PC-3 (cell line): ENCODE measurements around the gene TRPM1. TPM values are rescaled to one million over a fixed set of nuclear protein-coding genes. Genes with fewer than 3 reads are reported as not detected.

Experiments used
- ATAC-seq: fragments of 200-7000 bp; cut with Tn5 transposase; 2 replicates; pipeline ENCODE4 v1.9.1; 2020; ENCODE audit warnings: mild to moderate bottlenecking, moderate library complexity
- BruUV-seq: library from RNA; stranded (reverse); fragments of 400-500 nt; replicated peaks from 2 replicates; lab custom pipeline; 2021; lab: Mats Ljungman, UMichigan
- CTCF ChIA-PET: fragments of 300-600 bp; sonication (Branson Sonifier 250); formaldehyde crosslinking; loops from one replicate; lab custom pipeline; 2022; ENCODE audit warnings: antibody characterized with exemption; lab: Charles Lee
- POLR2A ChIA-PET: fragments of 300-600 bp; sonication (Branson Sonifier 250); formaldehyde crosslinking; loops from one replicate; lab custom pipeline; 2022; ENCODE audit warnings: antibody characterized with exemption; ENCODE audit not compliant: unreplicated experiment; lab: Charles Lee
- DNase-seq: peaks from one replicate; pipeline ENCODE4 v3.0.0-alpha.2; 2015
- H2AFZ ChIP-seq: fragments of 300-600 bp; sonication (generic); 2 replicates; pipeline ENCODE4 v1.6.0; 2016; ENCODE audit warnings: antibody characterized with exemption, low read length
- H3F3A ChIP-seq: fragments of 300-600 bp; sonication (generic); one replicate; pipeline ENCODE4 v1.6.0; 2017; ENCODE audit warnings: antibody characterized with exemption, low read length, control low read depth, mild to moderate bottlenecking; ENCODE audit not compliant: unreplicated experiment
- H3K27ac ChIP-seq: fragments of 300-600 bp; sonication (generic); 2 replicates; pipeline ENCODE4 v1.5.1; 2016; ENCODE audit warnings: mild to moderate bottlenecking, low read length
- H3K27me3 ChIP-seq: fragments of 300-600 bp; sonication (generic); 2 replicates; pipeline ENCODE4 v1.6.1; 2016; ENCODE audit warnings: low read length, mixed read lengths
- H3K36me3 ChIP-seq: fragments of 300-600 bp; sonication (generic); 2 replicates; pipeline ENCODE4 v1.6.1; 2016; ENCODE audit warnings: low read depth, mixed run types, low read length, mixed read lengths
- H3K4me1 ChIP-seq: fragments of 300-600 bp; sonication (generic); 2 replicates; pipeline ENCODE4 v1.5.1; 2016; ENCODE audit warnings: low read length; ENCODE audit not compliant: insufficient read depth
- H3K4me2 ChIP-seq: fragments of 300-600 bp; sonication (generic); 2 replicates; pipeline ENCODE4 v1.6.0; 2016; ENCODE audit warnings: low read length
- H3K4me3 ChIP-seq: fragments of 300-600 bp; sonication (generic); 2 replicates; pipeline ENCODE4 v1.5.1; 2016; ENCODE audit warnings: mild to moderate bottlenecking, low read length, mixed read lengths
- H3K79me2 ChIP-seq: fragments of 300-600 bp; sonication (generic); 2 replicates; pipeline ENCODE4 v1.6.1; 2017; ENCODE audit warnings: low read length, mixed read lengths
- H3K9ac ChIP-seq: fragments of 300-600 bp; sonication (generic); 2 replicates; pipeline ENCODE4 v1.6.0; 2016; ENCODE audit warnings: mild to moderate bottlenecking, low read length
- H3K9me2 ChIP-seq: fragments of 300-600 bp; sonication (generic); replicated peaks from 2 replicates; pipeline ENCODE4 v1.6.1; 2016; ENCODE audit warnings: mixed run types, low read length, mixed read lengths
- H3K9me3 ChIP-seq: fragments of 300-600 bp; sonication (generic); 2 replicates; pipeline ENCODE4 v1.6.1; 2016; ENCODE audit warnings: low read length, mixed read lengths
- H4K20me1 ChIP-seq: fragments of 300-600 bp; sonication (generic); 2 replicates; pipeline ENCODE4 v1.6.1; 2016; ENCODE audit warnings: low read length, mixed read lengths
- EZH2 ChIP-seq: fragments of 300-600 bp; sonication (generic); IDR thresholded peaks from one replicate; pipeline ENCODE4 v1.6.1; 2017; ENCODE audit warnings: antibody characterized with exemption, mild to moderate bottlenecking, low read length; ENCODE audit not compliant: unreplicated experiment
- EZH2phosphoT487 ChIP-seq: fragments of 300-600 bp; sonication (generic); IDR thresholded peaks from 2 replicates; pipeline ENCODE4 v1.6.1; 2018; ENCODE audit warnings: mild to moderate bottlenecking, antibody characterized with exemption, low read length, borderline replicate concordance
- intact Hi-C: fragments of 100-400 bp; cut with micrococcal nuclease; formaldehyde crosslinking; loops from 2 replicates; pipeline ENCODE4 v1.9.0; 2023
- total RNA-seq: library from RNA; depleted of rRNA; stranded (reverse); fragments of >200 nt; gene quantifications from 2 replicates; pipeline ENCODE4 v1.2.3, GENCODE V29; 2014
- TF ChIP-seq, protein P1 (sequence below): fragments of 300-600 bp; sonication (generic); conservative IDR thresholded peaks from 2 replicates; pipeline ENCODE4 v1.5.1; 2017; ENCODE audit warnings: antibody characterized with exemption, low read depth, mild to moderate bottlenecking, low read length

The TRPM1 gene
- total RNA-seq, 1 experiment from 2014 or later, result not detected

DNA sequence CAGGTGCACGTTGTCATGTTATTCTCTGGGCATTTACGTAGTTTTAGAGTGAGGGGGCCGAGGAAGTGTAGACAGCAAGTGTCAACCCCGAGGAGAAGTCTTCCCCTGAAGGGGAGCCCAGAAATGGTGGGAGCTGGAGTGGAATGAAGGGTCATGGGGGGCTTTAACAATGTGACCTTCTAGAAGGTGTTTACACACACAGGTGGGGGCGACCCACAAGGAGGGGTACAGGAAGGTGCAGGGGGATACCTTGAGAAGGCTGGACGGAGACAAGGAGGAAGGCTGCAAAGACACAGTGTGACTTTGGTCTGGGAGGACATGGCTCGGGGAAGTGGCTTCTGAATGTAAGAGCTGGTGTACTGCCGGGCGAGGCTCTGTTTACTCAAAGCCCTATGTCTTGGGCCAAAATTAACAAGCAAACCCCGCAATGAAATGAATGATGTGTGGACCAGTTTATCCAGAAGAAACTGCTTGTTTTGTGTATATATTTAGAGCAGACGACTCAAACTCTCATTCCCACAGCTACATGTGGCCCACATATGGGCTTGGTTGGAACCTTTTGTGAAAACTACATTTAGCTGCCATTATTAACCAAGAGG lies 18.7 kb downstream of the TRPM1 start:
- Histone ChIP-seq H3K79me2 (no peaks in the 10 kb centered on the region), H3K27me3 (no peaks in the 10 kb centered on the region), H3K4me3 (no peak overlapping the region), H4K20me1 (no peaks in the 10 kb centered on the region), H3K36me3 (no peaks in the 10 kb centered on the region), H3F3A (no peaks in the 10 kb centered on the region), H3K4me1 (peaks cover 29% of the 10 kb centered on the region), H3K4me2 (peak overlapping the region; percentile 24; the same call in 1 of the 2 replicates), H3K27ac (no peak overlapping the region), H3K9me2 (no peaks in the 10 kb centered on the region), H3K9me3 (no peaks in the 10 kb centered on the region), H2AFZ (no peak overlapping the region), H3K9ac (no peak overlapping the region)
- DNase-seq, result peak; percentile 30
- no TSS peak for BruUV-seq
- intact Hi-C loops, result no loop called here
- POLR2A ChIA-PET, result no interaction called here
- TF ChIP-seq EZH2, result no peak
- TF ChIP-seq EZH2phosphoT487, result no peak
- TF ChIP-seq, protein P1, sequence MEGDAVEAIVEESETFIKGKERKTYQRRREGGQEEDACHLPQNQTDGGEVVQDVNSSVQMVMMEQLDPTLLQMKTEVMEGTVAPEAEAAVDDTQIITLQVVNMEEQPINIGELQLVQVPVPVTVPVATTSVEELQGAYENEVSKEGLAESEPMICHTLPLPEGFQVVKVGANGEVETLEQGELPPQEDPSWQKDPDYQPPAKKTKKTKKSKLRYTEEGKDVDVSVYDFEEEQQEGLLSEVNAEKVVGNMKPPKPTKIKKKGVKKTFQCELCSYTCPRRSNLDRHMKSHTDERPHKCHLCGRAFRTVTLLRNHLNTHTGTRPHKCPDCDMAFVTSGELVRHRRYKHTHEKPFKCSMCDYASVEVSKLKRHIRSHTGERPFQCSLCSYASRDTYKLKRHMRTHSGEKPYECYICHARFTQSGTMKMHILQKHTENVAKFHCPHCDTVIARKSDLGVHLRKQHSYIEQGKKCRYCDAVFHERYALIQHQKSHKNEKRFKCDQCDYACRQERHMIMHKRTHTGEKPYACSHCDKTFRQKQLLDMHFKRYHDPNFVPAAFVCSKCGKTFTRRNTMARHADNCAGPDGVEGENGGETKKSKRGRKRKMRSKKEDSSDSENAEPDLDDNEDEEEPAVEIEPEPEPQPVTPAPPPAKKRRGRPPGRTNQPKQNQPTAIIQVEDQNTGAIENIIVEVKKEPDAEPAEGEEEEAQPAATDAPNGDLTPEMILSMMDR, result no peak
- ATAC-seq, result peak; percentile 29; the same call in 1 of the 2 replicates
- CTCF ChIA-PET, result no interaction called here

DNA sequence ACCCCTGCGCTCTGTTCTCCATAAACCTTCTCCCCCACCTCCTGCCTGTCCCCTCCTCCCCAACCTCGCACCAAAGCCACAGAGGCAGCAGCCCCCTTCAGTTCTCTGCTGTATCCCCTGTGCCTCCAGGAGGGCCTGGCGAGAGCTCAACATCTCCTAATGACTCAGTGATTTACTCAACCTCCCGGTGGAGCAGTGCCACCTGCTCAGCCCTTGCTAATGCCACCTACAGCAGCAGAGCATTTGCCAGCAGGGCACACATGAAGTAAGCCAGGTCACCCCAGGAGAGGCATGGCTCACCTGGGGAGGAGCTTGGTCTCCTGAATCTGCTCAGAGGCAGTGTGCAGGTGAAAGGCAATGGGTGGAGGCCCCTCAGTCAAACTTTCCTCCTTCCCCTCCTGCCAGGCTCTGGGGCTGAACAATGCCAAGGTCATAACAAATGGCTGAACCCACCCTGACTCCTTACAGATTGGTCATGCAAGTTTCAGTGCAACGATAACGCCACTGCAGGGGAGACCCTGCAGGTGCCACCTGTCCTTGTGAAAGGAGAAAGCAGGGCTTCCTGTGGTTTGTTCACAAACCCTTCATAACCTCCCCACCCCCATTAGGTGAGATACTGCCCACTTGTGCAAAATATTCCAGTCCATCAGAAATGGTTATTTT lies 19.8 kb downstream of the TRPM1 start:
- Histone ChIP-seq H3K4me3 (no peak overlapping the region), H3K9ac (no peak overlapping the region), H2AFZ (peak overlapping the region; percentile 56; the same call in 1 of the 2 replicates), H3K4me2 (peak overlapping the region; percentile 38; the same call in 1 of the 2 replicates), H3K79me2 (no peaks in the 10 kb centered on the region), H4K20me1 (no peaks in the 10 kb centered on the region), H3K9me3 (no peaks in the 10 kb centered on the region), H3K4me1 (peaks cover 29% of the 10 kb centered on the region), H3K36me3 (no peaks in the 10 kb centered on the region), H3K27ac (peak overlapping the region; percentile 62), H3F3A (no peaks in the 10 kb centered on the region), H3K27me3 (no peaks in the 10 kb centered on the region), H3K9me2 (no peaks in the 10 kb centered on the region)
- DNase-seq (peak; percentile 73), ATAC-seq (peak; percentile 65)
- ChIA-PET CTCF (no interaction called here), POLR2A (no interaction called here)
- no TSS peak for BruUV-seq
- TF ChIP-seq EZH2phosphoT487 (no peak), EZH2 (no peak)
- TF ChIP-seq, protein P1, result no peak
- intact Hi-C loops, result no loop called here

DNA sequence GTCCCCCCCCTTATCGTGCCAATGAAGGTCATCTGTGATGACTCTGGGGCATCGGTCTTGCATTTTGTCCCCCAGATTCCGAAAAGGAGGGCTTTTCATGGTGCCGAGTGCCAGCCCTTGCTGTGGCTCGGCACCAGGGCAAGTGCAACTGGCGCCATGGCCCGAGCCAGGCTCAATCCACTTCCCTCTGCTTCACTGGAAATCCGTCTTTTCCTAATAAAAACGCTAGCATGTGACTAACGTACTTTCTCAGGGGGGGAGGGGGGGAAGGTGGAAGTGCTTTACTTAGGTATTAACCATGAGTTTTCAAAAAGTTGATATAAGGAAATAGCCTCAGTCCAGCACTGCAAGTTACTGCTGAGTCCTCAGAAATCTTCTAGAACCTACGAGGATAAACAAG lies 20.5 kb downstream of the TRPM1 start:
- peak overlapping the region; percentile 56; the same call in 1 of the 2 replicates for H2AFZ ChIP-seq
- H3K36me3 ChIP-seq, result no peaks in the 10 kb centered on the region
- ATAC-seq, result no peak
- no TSS peak for BruUV-seq
- peaks cover 29% of the 10 kb centered on the region for H3K4me1 ChIP-seq
- H3F3A ChIP-seq, result no peaks in the 10 kb centered on the region
- ChIA-PET CTCF (no interaction called here), POLR2A (no interaction called here)
- H3K79me2 ChIP-seq, result no peaks in the 10 kb centered on the region
- peak overlapping the region; percentile 38; the same call in 1 of the 2 replicates for H3K4me2 ChIP-seq
- peak overlapping the region; percentile 62 for H3K27ac ChIP-seq
- no peaks in the 10 kb centered on the region for H3K27me3 ChIP-seq
- intact Hi-C loops, result no loop called here
- TF ChIP-seq EZH2 (no peak), EZH2phosphoT487 (no peak)
- TF ChIP-seq, protein P1, result no peak
- H3K4me3 ChIP-seq, result no peak overlapping the region
- H4K20me1 ChIP-seq, result no peaks in the 10 kb centered on the region
- H3K9me3 ChIP-seq, result no peaks in the 10 kb centered on the region
- H3K9ac ChIP-seq, result no peak overlapping the region
- DNase-seq, result no peak
- H3K9me2 ChIP-seq, result no peaks in the 10 kb centered on the region
